Uterus (tissue), 2 donors: ENCODE data around the gene COL23A1.

Source experiments
- POLR2A ChIP-seq, 2 donors: fragments of 450-650 bp; IDR thresholded peaks; one replicate each; pipeline ENCODE4 v1.6.1; 2016; ENCODE audit warnings: antibody characterized with exemption in 2 of 2, mild to moderate bottlenecking in 1 of 2, moderate library complexity in 1 of 2
- TF ChIP-seq, protein P1 (sequence below), 4 experiments: fragments of 200-600 bp in 2 of 4; fragments of 450-650 bp in 2 of 4; sonication (generic) in 2 of 4; IDR thresholded peaks; one replicate each; pipeline ENCODE4 v1.5.1; 2016 to 2019; ENCODE audit warnings: antibody characterized with exemption in 4 of 4, mild to moderate bottlenecking in 2 of 4, moderate library complexity in 1 of 4

DNA sequence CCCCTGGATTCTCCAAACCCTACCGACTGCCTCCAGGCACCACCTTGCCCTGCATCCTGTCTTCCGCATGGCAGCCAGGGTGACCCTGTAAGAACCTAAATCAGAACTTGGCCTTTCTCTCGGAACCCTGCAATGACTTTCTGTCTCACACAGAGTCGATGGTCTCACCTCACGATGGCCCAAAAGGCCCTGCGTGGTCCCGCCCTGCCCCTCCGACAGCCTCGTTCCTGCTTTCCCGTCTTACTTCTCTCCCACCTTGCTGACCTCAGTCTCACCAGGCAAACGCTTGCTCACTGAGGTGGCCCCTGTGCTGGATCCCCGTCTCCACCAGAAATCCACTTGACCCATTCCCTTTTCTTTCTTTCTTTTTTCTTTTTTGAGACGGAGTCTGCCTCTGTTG is 214.8 kb downstream of the COL23A1 start:
- TF ChIP-seq, protein P1, sequence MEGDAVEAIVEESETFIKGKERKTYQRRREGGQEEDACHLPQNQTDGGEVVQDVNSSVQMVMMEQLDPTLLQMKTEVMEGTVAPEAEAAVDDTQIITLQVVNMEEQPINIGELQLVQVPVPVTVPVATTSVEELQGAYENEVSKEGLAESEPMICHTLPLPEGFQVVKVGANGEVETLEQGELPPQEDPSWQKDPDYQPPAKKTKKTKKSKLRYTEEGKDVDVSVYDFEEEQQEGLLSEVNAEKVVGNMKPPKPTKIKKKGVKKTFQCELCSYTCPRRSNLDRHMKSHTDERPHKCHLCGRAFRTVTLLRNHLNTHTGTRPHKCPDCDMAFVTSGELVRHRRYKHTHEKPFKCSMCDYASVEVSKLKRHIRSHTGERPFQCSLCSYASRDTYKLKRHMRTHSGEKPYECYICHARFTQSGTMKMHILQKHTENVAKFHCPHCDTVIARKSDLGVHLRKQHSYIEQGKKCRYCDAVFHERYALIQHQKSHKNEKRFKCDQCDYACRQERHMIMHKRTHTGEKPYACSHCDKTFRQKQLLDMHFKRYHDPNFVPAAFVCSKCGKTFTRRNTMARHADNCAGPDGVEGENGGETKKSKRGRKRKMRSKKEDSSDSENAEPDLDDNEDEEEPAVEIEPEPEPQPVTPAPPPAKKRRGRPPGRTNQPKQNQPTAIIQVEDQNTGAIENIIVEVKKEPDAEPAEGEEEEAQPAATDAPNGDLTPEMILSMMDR (IDR thresholded peaks at IDR 0.05), result no peak
- no peak for TF ChIP-seq POLR2A (IDR thresholded peaks at IDR 0.05)
